ENCODE data around the gene CLOCK.

CLOCK gene

DNA sequence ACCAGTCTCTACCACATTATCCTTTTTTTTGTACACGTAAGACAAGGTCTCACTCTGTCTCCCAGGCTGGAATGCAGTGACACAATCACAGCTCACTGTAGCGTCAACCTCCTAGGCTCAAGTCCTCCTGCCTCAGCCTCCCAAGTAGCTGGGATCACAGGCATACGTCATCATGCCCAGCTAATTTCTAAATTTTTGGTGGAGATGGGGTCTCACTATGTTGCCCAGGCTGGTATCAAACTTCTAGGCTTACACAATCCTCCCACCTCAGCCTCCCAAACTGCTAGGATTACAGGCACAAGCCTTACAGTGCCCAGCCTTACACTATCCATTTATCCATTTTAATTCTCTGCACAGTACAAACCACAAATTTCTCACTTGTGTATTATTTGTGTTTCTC is 58.0 kb downstream of the CLOCK start:
- Histone ChIP-seq H3K4me2 (ENCODE audit: low read depth, low read length, poor library complexity, severe bottlenecking) (no peak overlapping the region), H3K27me3 (ENCODE audit: insufficient read depth, low read length, poor library complexity, severe bottlenecking) (no peaks in the 10 kb centered on the region), H2AFZ (ENCODE audit: low read length) (no peak overlapping the region), H3F3A (ENCODE audit: low read depth) (no peaks in the 10 kb centered on the region), H3K4me3 (ENCODE audit: low read length, poor library complexity, severe bottlenecking) (no peak overlapping the region), H3K9me2 (replicated peaks; ENCODE audit: low read depth, low read length) (no peaks in the 10 kb centered on the region), H3K36me3 (ENCODE audit: insufficient read depth, low read length) (peaks cover 5% of the 10 kb centered on the region; the same call in 1 of the 2 replicates), H4K20me1 (ENCODE audit: insufficient read depth, low read length, poor library complexity, severe bottlenecking) (no peaks in the 10 kb centered on the region), H3K4me1 (ENCODE audit: insufficient read depth, low read length, poor library complexity, severe bottlenecking) (no peaks in the 10 kb centered on the region), H3K9me3 (ENCODE audit: insufficient read depth, low read depth, low read length) (no peaks in the 10 kb centered on the region), H3K79me2 (ENCODE audit: insufficient read depth, low read length) (no peaks in the 10 kb centered on the region), H3K9ac (ENCODE audit: low read depth, low read length, poor library complexity, severe bottlenecking) (no peak overlapping the region)
- TF ChIP-seq, protein P1, sequence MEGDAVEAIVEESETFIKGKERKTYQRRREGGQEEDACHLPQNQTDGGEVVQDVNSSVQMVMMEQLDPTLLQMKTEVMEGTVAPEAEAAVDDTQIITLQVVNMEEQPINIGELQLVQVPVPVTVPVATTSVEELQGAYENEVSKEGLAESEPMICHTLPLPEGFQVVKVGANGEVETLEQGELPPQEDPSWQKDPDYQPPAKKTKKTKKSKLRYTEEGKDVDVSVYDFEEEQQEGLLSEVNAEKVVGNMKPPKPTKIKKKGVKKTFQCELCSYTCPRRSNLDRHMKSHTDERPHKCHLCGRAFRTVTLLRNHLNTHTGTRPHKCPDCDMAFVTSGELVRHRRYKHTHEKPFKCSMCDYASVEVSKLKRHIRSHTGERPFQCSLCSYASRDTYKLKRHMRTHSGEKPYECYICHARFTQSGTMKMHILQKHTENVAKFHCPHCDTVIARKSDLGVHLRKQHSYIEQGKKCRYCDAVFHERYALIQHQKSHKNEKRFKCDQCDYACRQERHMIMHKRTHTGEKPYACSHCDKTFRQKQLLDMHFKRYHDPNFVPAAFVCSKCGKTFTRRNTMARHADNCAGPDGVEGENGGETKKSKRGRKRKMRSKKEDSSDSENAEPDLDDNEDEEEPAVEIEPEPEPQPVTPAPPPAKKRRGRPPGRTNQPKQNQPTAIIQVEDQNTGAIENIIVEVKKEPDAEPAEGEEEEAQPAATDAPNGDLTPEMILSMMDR (conservative IDR thresholded peaks at IDR 0.05; ENCODE audit: low read length), result no peak
- no peak for TF ChIP-seq EZH2phosphoT487 (IDR thresholded peaks at IDR 0.05; ENCODE audit: borderline replicate concordance)

DNA sequence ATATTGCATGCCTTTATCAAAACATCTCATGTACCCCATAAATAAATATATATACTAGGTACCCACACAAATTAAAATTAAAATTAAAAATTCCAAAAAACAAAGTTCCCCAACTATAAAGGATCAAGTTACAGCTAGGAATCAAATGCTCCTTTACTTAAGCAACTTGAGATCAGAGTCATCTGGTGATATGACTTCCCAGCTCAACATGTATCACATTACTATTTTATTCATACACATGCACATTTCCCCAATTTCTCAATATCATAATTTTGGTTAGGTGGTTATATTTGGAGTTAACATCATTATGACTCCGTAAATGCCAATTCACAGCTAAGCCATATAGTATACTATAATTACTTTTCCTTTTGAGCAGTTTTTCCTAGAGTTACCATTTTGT is 60.9 kb downstream of the CLOCK start:
- no peaks in the 10 kb centered on the region for H3K9me3 ChIP-seq (ENCODE audit: insufficient read depth, low read depth, low read length)
- no peak overlapping the region for H3K4me3 ChIP-seq (ENCODE audit: low read length, poor library complexity, severe bottlenecking)
- H3K4me2 ChIP-seq (ENCODE audit: low read depth, low read length, poor library complexity, severe bottlenecking), result no peak overlapping the region
- TF ChIP-seq EZH2phosphoT487 (IDR thresholded peaks at IDR 0.05; ENCODE audit: borderline replicate concordance), result no peak
- TF ChIP-seq, protein P1 (conservative IDR thresholded peaks at IDR 0.05; ENCODE audit: low read length), result no peak
- H3K9ac ChIP-seq (ENCODE audit: low read depth, low read length, poor library complexity, severe bottlenecking), result no peak overlapping the region
- H3K36me3 ChIP-seq (ENCODE audit: insufficient read depth, low read length), result peaks cover 5% of the 10 kb centered on the region; the same call in 1 of the 2 replicates
- H3F3A ChIP-seq (ENCODE audit: low read depth), result no peaks in the 10 kb centered on the region
- H3K9me2 ChIP-seq (replicated peaks; ENCODE audit: low read depth, low read length), result no peaks in the 10 kb centered on the region
- H3K4me1 ChIP-seq (ENCODE audit: insufficient read depth, low read length, poor library complexity, severe bottlenecking), result no peaks in the 10 kb centered on the region
- H2AFZ ChIP-seq (ENCODE audit: low read length), result no peak overlapping the region
- no peaks in the 10 kb centered on the region for H3K79me2 ChIP-seq (ENCODE audit: insufficient read depth, low read length)
- no peaks in the 10 kb centered on the region for H4K20me1 ChIP-seq (ENCODE audit: insufficient read depth, low read length, poor library complexity, severe bottlenecking)
- no peaks in the 10 kb centered on the region for H3K27me3 ChIP-seq (ENCODE audit: insufficient read depth, low read length, poor library complexity, severe bottlenecking)

DNA sequence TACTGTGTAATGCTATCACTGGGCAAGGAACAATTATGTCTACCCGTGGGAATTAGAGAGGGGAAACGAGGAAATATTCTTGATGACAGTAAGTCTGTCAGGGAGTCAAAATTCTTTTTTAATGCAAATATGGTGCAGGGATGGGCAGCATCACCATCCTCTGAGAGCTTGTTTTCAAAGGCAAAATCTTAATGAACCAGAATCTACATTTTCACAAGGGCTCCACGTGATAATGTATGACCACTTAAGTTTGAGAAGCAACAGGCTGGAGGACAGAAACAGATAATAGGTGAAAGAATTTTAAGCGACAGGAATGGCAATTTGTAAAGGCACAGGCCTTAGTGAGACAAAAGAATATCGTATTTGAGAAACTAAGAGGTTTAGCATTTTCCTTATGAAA is 63.4 kb downstream of the CLOCK start:
- no peaks in the 10 kb centered on the region for H4K20me1 ChIP-seq (ENCODE audit: insufficient read depth, low read length, poor library complexity, severe bottlenecking)
- no peaks in the 10 kb centered on the region for H3K9me3 ChIP-seq (ENCODE audit: insufficient read depth, low read depth, low read length)
- no peak overlapping the region for H3K4me3 ChIP-seq (ENCODE audit: low read length, poor library complexity, severe bottlenecking)
- H3K9me2 ChIP-seq (replicated peaks; ENCODE audit: low read depth, low read length), result no peaks in the 10 kb centered on the region
- H3K79me2 ChIP-seq (ENCODE audit: insufficient read depth, low read length), result no peaks in the 10 kb centered on the region
- no peaks in the 10 kb centered on the region for H3K27me3 ChIP-seq (ENCODE audit: insufficient read depth, low read length, poor library complexity, severe bottlenecking)
- no peaks in the 10 kb centered on the region for H3K36me3 ChIP-seq (ENCODE audit: insufficient read depth, low read length)
- H2AFZ ChIP-seq (ENCODE audit: low read length), result no peak overlapping the region
- no peaks in the 10 kb centered on the region for H3K4me1 ChIP-seq (ENCODE audit: insufficient read depth, low read length, poor library complexity, severe bottlenecking)
- H3F3A ChIP-seq (ENCODE audit: low read depth), result no peaks in the 10 kb centered on the region
- H3K4me2 ChIP-seq (ENCODE audit: low read depth, low read length, poor library complexity, severe bottlenecking), result no peak overlapping the region
- no peak for TF ChIP-seq EZH2phosphoT487 (IDR thresholded peaks at IDR 0.05; ENCODE audit: borderline replicate concordance)
- TF ChIP-seq, protein P1 (conservative IDR thresholded peaks at IDR 0.05; ENCODE audit: low read length), result no peak
- no peak overlapping the region for H3K9ac ChIP-seq (ENCODE audit: low read depth, low read length, poor library complexity, severe bottlenecking)

Measured in Loucy (cell line).